Panc1 (cell line): ENCODE measurements around the gene TRMT10B.

Source experiments
- CTCF ChIP-seq: fragments of 450-650 bp; IDR thresholded peaks from 2 replicates; pipeline ENCODE4 v1.5.1; 2017; ENCODE audit warnings: mild to moderate bottlenecking
- POLR2AphosphoS5 ChIP-seq: IDR thresholded peaks from 2 replicates; pipeline ENCODE4 v1.6.1; 2012; ENCODE audit warnings: mild to moderate bottlenecking, low read depth, low read length, moderate library complexity
- REST ChIP-seq, 2 experiments: IDR thresholded peaks; 2 replicates each; pipeline ENCODE4 v1.6.1; 2011 to 2012; ENCODE audit warnings: low read depth in 2 of 2, control low read depth in 1 of 2, low read length in 1 of 2, mild to moderate bottlenecking in 1 of 2, moderate library complexity in 1 of 2; ENCODE audit not compliant: insufficient read depth in 1 of 2
- SIN3A ChIP-seq: IDR thresholded peaks from 2 replicates; pipeline ENCODE4 v1.6.1; 2012; ENCODE audit warnings: low read depth, mild to moderate bottlenecking, low read length, moderate library complexity, borderline replicate concordance; ENCODE audit not compliant: insufficient read depth
- TCF7L2 ChIP-seq: IDR thresholded peaks from 2 replicates; pipeline ENCODE4 v1.6.1; 2011; ENCODE audit warnings: mild to moderate bottlenecking, low read depth, low read length, inconsistent platforms

- TF ChIP-seq CTCF, result no peak
- TF ChIP-seq REST (IDR thresholded peaks at IDR 0.05; ENCODE audit: insufficient read depth in 1 of 2, low read depth in 2 of 2, low read length in 1 of 2), result no peak
- no peak for TF ChIP-seq POLR2AphosphoS5
- TF ChIP-seq TCF7L2, result no peak
- no peak for TF ChIP-seq SIN3A
Observed at GRCh38 chr9:37706290-37706689, 47.3 kb upstream of the TRMT10B start.
